Activated T-helper 17 cell treated with anti-CD3 and anti-CD28 coated beads, Interleukin-2, amount 50 U/mL, for 72 hours (primary cell): ENCODE results near the gene PNP. TPM values are rescaled to one million over a fixed set of nuclear protein-coding genes. Genes with fewer than 3 reads are reported as not detected.
A peak's percentile ranks its signal among the peaks of the same experiment; 100 is the strongest.
"Not testable (repeated sequence)": the region's sequence is repeated elsewhere in the genome, so short reads cannot be mapped to it uniquely, and the experiment has no call there.

Source experiments
- ATAC-seq: fragments of 150-1000 bp; cut with Tn5 transposase; replicated peaks from 2 replicates; pipeline ENCODE4 v1.10.0; 2021; ENCODE audit warnings: mild to moderate bottlenecking, moderate library complexity
- H3K27ac Mint-ChIP-seq: one replicate; pipeline ENCODE4 v1.8.0; 2022; ENCODE audit warnings: mixed read lengths
- H3K27me3 Mint-ChIP-seq: one replicate; pipeline ENCODE4 v1.8.0; 2022; ENCODE audit warnings: mixed read lengths
- H3K36me3 Mint-ChIP-seq: one replicate; pipeline ENCODE4 v1.8.0; 2022; ENCODE audit warnings: low read depth, mild to moderate bottlenecking, mixed read lengths
- H3K4me1 Mint-ChIP-seq: one replicate; pipeline ENCODE4 v1.8.0; 2022; ENCODE audit warnings: mixed read lengths
- H3K4me3 Mint-ChIP-seq: one replicate; pipeline ENCODE4 v1.8.0; 2022; ENCODE audit warnings: mild to moderate bottlenecking, mixed read lengths
- H3K9me3 Mint-ChIP-seq: one replicate; pipeline ENCODE4 v1.8.0; 2022; ENCODE audit warnings: mixed read lengths
- total RNA-seq, 2 donors: library from RNA; stranded (reverse); gene quantifications; one replicate each; pipeline ENCODE4 v1.2.3, GENCODE V29; 2022

PNP gene
- total RNA-seq, 2 donors from 2014 or later, result 135 to 231 TPM

DNA sequence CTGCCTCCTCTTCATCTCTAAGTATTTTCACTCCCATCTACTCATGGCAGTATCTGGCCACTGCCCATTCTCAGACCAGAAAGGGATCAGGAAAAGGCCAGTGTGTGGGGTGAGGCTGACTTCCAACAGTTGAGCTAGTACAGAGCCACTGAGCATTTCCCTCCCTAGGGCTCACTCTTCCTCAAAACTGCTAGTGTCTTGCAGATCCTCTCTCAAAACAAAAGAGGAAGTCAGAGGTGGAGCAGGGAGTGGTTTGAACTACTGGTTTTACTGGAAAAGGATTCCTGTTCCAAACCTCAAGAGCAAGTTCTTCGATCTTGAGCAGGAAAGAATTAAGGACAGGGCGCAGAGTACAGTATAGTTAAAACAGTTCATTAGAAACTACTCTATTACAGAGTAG lies 24.4 kb downstream of the PNP start:
- Mint-ChIP-seq H3K4me1 (peaks cover 44% of the 10 kb centered on the region), H3K27ac (peak overlapping the region; percentile 64), H3K4me3 (peak overlapping the region; percentile 39), H3K9me3 (no peaks in the 10 kb centered on the region), H3K36me3 (no peaks in the 10 kb centered on the region), H3K27me3 (no peaks in the 10 kb centered on the region)
- no peak for ATAC-seq

- Mint-ChIP-seq H3K4me1 (peaks cover 34% of the 10 kb centered on the region), H3K4me3 (peak overlapping the region; percentile 63), H3K27ac (peak overlapping the region; percentile 57), H3K9me3 (no peaks in the 10 kb centered on the region), H3K36me3 (no peaks in the 10 kb centered on the region), H3K27me3 (no peaks in the 10 kb centered on the region)
- ATAC-seq, result peak; percentile 88
Measured at GRCh38 chr14:20494935-20495766, 25.9 kb downstream of the PNP start.

GRCh38 chr14:20498622-20499021 lies 29.4 kb downstream of the PNP start:
- Mint-ChIP-seq H3K36me3 (no peaks in the 10 kb centered on the region), H3K4me3 (no peak overlapping the region), H3K9me3 (no peaks in the 10 kb centered on the region), H3K4me1 (peaks cover 19% of the 10 kb centered on the region), H3K27ac (no peak overlapping the region), H3K27me3 (no peaks in the 10 kb centered on the region)
- ATAC-seq, result no peak

DNA sequence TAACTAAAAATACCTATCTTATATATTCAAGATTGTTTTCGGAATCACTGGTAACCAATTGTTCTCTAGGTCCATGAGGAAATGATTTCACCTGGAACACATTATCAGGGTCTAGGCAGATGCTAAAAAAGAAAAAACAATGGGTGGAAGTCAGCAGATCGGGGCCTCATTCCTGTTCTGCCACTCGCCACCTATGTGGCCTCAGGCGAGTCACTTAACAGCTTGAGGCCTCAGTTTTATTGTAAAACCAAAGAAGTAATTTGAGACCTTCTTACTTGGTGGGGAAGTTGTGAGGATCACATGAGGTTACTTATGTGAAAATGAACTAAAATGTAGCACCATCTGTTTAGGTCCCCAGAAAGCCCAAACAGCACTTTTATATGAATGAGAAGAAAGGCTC lies 29.9 kb downstream of the PNP start:
- ATAC-seq, result no peak
- Mint-ChIP-seq H3K4me3 (no peak overlapping the region), H3K36me3 (no peaks in the 10 kb centered on the region), H3K9me3 (no peaks in the 10 kb centered on the region), H3K4me1 (peaks cover 16% of the 10 kb centered on the region), H3K27me3 (no peaks in the 10 kb centered on the region), H3K27ac (no peak overlapping the region)

GRCh38 chr14:20499881-20500280 lies 30.7 kb downstream of the PNP start:
- no peaks in the 10 kb centered on the region for H3K9me3 Mint-ChIP-seq
- no peak overlapping the region for H3K4me3 Mint-ChIP-seq
- no peak for ATAC-seq
- peaks cover 13% of the 10 kb centered on the region for H3K4me1 Mint-ChIP-seq
- no peaks in the 10 kb centered on the region for H3K36me3 Mint-ChIP-seq
- H3K27ac Mint-ChIP-seq, result no peak overlapping the region
- H3K27me3 Mint-ChIP-seq, result no peaks in the 10 kb centered on the region

GRCh38 chr14:20501346-20501745 lies 32.1 kb downstream of the PNP start:
- Mint-ChIP-seq H3K9me3 (no peaks in the 10 kb centered on the region), H3K27me3 (no peaks in the 10 kb centered on the region), H3K4me3 (no peak overlapping the region), H3K36me3 (no peaks in the 10 kb centered on the region), H3K27ac (no peak overlapping the region), H3K4me1 (no peaks in the 10 kb centered on the region)
- no peak for ATAC-seq

DNA sequence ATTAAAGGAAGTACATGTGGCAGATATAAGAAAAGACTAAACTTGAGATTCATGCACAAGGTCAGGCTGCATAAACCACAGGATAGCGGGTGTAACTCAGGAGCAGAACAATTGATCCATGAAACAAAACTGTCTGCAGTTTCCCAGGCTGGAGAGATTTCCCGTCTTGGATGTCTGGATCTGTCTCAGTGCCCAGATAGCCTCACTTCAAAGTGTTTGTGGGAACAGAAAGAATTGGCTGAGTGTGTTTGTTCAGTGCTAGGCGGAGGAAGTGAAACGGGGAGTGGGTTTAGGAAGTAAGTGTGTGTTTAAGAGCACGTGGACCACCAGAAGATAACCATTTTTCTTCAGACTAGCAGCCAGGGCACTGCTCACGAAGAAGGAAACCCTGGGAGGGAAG lies 34.7 kb downstream of the PNP start:
- H3K27ac Mint-ChIP-seq, result no peak overlapping the region
- H3K4me1 Mint-ChIP-seq, result no peaks in the 10 kb centered on the region
- no peaks in the 10 kb centered on the region for H3K9me3 Mint-ChIP-seq
- no peaks in the 10 kb centered on the region for H3K36me3 Mint-ChIP-seq
- H3K27me3 Mint-ChIP-seq, result no peaks in the 10 kb centered on the region
- H3K4me3 Mint-ChIP-seq, result no peak overlapping the region
- no peak for ATAC-seq

DNA sequence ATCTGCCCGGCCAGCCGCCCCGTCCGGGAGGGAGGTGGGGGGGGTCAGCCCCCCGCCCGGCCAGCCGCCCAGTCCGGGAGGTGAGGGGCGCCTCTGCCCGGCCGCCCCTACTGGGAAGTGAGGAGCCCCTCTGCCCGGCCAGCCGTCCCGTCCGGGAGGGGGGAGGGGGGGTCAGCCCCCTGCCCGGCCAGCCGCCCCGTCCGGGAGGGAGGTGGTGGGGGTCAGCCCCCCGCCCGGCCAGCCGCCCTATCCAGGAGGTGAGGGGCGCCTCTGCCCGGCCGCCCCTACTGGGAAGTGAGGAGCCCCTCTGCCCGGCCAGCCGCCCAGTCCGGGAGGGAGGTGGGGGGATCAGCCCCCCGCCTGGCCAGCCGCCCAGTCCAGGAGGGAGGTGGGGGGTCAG lies 37.1 kb downstream of the PNP start:
- not testable (repeated sequence) for H3K4me1 Mint-ChIP-seq, H3K36me3 Mint-ChIP-seq, H3K9me3 Mint-ChIP-seq, H3K4me3 Mint-ChIP-seq, ATAC-seq, H3K27me3 Mint-ChIP-seq, H3K27ac Mint-ChIP-seq

DNA sequence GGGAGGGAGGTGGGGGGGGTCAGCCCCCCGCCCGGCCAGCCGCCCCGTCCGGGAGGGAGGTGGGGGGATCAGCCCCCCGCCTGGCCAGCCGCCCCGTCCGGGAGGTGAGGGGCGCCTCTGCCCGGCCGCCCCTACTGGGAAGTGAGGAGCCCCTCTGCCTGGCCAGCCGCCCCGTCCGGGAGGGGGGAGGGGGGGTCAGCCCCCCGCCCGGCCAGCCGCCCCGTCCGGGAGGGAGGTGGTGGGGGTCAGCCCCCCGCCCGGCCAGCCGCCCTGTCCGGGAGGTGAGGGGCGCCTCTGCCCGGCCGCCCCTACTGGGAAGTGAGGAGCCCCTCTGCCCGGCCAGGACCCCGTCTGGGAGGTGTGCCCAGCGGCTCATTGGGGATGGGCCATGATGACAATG lies 37.5 kb downstream of the PNP start:
- not testable (repeated sequence) for H3K27me3 Mint-ChIP-seq, H3K36me3 Mint-ChIP-seq, H3K4me3 Mint-ChIP-seq, H3K4me1 Mint-ChIP-seq, H3K9me3 Mint-ChIP-seq, ATAC-seq, H3K27ac Mint-ChIP-seq

DNA sequence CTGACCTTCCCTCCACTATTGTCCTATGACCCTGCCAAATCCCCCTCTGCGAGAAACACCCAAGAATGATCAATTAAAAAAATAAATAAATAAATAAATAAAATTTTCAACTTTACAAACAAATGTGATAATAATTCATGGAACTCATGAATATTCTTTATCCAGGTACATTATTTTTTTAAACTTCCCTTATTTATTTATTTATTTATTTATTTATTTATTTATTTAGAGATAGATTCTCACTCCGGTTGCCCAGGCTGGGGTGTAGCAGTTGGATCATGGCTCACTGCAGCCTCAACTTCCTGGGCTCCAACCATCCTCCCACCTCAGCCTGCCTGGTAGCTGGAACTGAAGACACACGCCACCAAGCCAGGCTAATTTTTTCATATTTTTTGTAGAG lies 38.3 kb downstream of the PNP start:
- H3K36me3 Mint-ChIP-seq, H3K27me3 Mint-ChIP-seq, H3K9me3 Mint-ChIP-seq, H3K4me3 Mint-ChIP-seq, ATAC-seq, H3K27ac Mint-ChIP-seq, H3K4me1 Mint-ChIP-seq: not testable (repeated sequence)

GRCh38 chr14:20508367-20508766 lies 39.2 kb downstream of the PNP start:
- no peak for ATAC-seq
- Mint-ChIP-seq H3K4me3 (no peak overlapping the region), H3K27ac (no peak overlapping the region), H3K27me3 (no peaks in the 10 kb centered on the region), H3K4me1 (no peaks in the 10 kb centered on the region), H3K36me3 (no peaks in the 10 kb centered on the region), H3K9me3 (no peaks in the 10 kb centered on the region)

DNA sequence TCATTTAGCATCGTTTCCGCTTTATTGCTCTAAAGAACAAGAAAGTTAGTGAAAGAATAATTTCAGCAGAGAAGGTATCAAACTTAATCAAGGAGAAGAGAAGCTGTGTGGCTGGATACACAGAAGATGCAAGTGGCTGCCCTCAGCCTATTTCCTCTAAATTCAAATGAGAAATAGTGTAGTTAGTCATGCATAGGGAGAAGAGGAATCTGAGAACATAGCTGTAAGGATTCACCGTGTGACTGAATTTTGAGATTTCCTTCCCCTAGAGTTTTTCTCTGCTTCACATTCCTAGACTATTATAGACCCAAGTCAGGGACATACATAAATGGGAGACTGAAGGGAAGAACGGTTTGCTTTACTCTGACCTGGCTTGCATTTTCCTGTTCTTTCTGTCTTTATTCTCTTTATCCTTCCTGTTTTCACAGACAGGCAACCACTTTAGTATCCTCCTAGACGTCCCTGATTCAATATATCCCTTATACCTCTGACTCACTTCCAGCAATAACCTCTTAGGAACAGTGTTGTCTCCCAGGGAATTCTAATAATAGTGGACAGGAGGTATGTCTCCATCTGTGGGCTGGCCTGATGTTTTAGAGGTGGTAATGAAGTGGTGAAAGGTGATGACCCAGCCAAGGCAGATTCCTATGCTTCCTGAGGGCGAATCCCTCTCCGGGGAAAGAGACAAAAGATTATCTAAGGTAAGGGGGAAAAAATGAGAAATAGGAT lies 43.1 kb downstream of the PNP start:
- Mint-ChIP-seq H3K36me3 (no peaks in the 10 kb centered on the region), H3K27ac (no peak overlapping the region), H3K4me1 (no peaks in the 10 kb centered on the region), H3K27me3 (no peaks in the 10 kb centered on the region), H3K9me3 (no peaks in the 10 kb centered on the region), H3K4me3 (no peak overlapping the region)
- ATAC-seq, result no peak

GRCh38 chr14:20515846-20516245 lies 46.6 kb downstream of the PNP start:
- Mint-ChIP-seq H3K4me3 (no peak overlapping the region), H3K36me3 (no peaks in the 10 kb centered on the region), H3K4me1 (no peaks in the 10 kb centered on the region), H3K27ac (no peak overlapping the region), H3K27me3 (no peaks in the 10 kb centered on the region), H3K9me3 (no peaks in the 10 kb centered on the region)
- no peak for ATAC-seq

DNA sequence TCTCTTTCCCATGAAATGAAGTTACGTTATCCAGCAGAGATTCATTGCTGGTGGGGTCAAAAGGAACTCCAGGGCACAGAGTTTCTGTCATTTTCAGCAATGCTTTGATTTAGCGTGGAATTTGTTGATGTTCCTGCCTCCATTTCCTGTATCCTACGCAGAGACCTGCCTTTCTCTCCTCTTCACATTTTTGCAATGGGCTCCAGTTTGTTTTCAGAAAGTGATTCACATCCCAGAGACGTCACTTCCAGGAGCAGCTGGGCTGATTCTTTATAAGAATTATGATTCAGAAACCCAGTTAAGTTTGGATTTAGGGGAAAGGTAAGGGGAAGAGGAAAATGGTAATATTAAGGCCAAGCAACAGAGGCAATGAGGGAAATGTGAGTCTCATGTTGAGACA lies 47.7 kb downstream of the PNP start:
- Mint-ChIP-seq H3K36me3 (no peaks in the 10 kb centered on the region), H3K27me3 (no peaks in the 10 kb centered on the region), H3K4me3 (no peak overlapping the region), H3K4me1 (no peaks in the 10 kb centered on the region), H3K27ac (no peak overlapping the region), H3K9me3 (no peaks in the 10 kb centered on the region)
- ATAC-seq, result no peak

- H3K4me3 Mint-ChIP-seq, result no peak overlapping the region
- no peaks in the 10 kb centered on the region for H3K4me1 Mint-ChIP-seq
- no peaks in the 10 kb centered on the region for H3K36me3 Mint-ChIP-seq
- H3K27me3 Mint-ChIP-seq, result no peaks in the 10 kb centered on the region
- H3K27ac Mint-ChIP-seq, result no peak overlapping the region
- ATAC-seq, result no peak
- no peaks in the 10 kb centered on the region for H3K9me3 Mint-ChIP-seq
Measured at GRCh38 chr14:20522332-20522731, 53.1 kb downstream of the PNP start.
